HG03571 (cell line): Measurements from ENCODE around the gene GMPPA.

Experiments
- ATAC-seq: cut with Tn5 transposase; IDR thresholded peaks from one replicate; pipeline ENCODE4 v1.9.1; 2021; ENCODE audit not compliant: unreplicated experiment

Gene GMPPA

DNA sequence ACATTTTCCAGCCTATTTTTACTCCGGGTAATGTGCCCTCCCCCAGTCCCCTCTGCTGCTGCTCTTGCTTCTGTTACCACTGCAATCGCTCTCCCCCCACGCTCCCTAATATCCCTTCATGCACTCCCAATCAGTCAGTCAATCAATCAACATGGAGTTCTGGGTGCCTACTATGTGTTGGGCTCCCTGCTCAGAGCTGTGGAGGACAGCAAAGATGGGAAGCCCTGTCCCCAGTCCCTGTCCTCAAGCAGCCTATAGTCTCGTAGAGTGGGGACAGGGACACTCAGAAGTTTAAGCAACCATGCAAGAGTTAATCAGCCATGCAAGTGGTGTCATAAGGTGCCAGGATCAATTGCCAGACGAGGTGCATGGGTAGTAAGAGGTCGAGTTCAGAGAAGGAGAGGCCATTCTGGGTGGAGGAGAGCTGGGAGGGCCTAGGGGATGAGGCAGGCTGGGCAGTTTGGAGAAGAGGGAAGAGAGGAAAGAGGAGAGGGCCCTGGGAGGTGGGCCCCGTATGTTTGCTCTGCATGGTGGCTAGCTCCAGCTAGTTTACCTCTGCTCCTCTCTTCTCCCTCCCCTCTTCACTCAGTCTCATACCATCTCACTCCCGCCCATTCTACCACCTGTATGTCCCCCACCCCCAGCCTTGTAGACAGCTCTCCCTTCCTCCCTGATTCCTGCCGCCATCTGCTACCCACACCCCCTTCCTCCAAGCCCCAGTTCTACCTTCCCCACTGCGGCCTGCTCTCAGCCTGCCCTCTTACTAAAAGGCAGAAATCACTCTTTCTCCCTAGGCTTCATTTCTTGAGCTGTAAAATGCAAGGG lies 19.5 kb downstream of the GMPPA start:
- ATAC-seq: no peak

DNA sequence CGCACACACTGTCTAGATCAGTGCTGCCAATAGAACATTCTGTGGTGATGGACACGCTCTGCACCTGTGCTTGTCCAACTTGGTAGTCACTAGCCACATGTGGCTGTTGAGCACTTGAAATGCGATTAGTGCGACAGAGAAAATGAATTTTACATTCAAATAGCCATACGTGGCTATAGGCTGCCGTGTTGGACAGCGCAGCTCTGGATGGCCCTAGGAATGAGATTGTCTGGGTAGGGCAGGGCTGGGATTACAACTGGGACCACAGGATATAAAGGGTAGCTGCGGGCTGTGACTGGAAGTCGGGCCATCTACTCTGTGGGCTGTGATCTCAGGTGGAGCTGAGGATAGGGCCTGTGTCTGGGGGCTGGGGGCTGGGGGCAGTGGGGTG lies 20.8 kb downstream of the GMPPA start:
- ATAC-seq: no peak

- no peak for ATAC-seq
These were observed 21.4 kb downstream of the GMPPA start for GRCh38 chr2:219520079-219520478.

- no peak for ATAC-seq
These were observed 22.6 kb downstream of the GMPPA start for GRCh38 chr2:219521066-219521880.

DNA sequence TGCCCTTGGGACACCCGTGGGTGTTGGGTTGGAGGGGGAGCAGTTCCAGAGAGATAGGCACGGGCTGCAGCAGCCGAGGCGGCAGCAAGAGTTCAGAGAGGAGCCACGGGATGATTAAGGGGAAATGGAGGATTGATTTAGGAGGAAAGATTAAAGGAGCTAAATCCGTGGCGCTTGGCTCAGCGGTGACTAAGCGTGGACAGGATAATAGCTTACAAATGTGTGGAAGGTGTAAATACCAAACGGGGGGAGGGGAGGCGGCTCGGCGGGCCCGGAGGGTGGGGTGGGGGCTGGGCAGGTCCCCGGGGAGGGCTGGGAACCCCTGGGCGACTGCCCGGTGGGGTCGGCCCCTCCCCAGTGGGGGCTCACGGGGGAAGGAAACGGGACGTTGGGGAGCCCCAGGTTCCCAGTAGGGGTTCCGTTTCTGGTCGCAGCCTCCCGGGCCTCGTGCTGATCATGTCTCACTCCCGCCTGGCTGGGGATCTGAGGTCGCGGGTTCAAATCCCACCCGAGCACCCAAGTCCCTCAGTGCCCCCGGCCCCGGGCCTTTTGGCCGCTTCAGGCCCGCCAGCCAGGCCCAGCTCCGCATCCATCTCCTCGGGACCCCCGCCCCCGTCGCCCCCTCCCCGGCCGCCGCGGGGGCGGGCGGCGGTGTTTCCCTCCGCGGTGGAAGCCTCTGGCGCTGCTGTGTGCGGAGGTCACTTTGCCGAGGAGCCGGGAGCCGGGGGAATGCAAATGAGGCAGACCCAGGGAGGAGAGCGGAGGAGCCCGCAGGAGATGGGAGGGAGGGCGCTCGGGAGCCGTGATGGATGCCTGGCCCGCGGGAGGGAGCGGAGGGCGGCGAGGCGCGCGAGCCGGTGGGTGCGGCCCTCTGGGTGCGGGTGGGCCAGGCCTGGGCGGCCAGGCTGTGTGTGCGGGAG lies 23.7 kb downstream of the GMPPA start:
- ATAC-seq: no peak

GRCh38 chr2:219523031-219523671 lies 24.5 kb downstream of the GMPPA start:
- ATAC-seq: no peak

DNA sequence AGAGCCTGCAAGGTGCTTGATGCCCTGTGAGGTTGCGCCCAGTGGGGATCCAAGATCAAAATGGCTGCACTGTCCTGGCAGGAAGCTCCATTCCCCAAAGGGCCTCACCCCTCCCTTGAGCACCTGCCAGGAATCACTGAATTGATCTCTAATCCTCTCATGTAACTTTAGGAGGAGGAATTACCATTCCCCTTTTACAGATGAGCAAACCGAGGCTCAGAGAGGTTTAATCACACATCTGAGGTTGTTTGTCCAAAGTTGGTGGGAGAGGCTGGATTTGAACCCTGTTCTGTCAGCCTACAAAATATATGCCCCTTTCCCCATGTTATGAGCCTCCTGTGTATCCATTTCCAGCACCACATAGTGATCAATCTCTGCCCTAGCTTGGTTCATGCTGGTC lies 26.1 kb downstream of the GMPPA start:
- ATAC-seq: no peak

DNA sequence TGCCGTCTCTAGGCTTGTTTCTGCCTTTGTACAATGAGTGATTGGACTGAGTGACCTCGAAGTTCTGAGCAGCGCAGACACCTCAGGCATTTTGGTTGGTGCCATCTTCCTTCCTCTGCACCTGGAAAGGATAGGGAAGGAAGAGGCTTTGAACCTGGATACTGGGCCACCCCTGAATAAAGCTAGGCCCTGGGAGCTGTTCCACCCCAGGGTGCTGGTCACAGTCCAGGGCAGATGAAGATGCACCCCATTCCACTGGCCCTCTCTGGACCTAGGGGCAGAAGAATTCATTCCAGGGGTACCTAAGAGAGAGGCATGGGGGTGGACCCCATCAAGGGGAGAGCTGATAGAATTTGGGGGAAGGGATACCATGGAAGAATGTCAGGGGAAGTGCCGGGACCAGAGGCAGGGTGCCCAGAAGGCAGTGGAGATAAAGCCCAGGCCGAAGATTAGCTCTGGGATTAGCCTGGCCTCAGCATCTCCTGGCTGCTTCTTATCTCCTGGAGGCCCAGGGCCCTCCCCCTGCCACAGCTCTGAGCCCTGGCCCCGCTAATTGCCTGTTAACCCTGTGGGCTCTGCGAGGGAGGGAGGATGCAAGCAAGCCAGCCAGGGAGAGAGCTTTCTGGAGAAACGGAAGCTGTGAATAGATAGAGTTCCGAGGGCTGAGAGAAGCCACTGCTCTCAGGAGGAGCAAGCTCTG lies 27.0 kb downstream of the GMPPA start:
- no peak for ATAC-seq

- no peak for ATAC-seq
These were observed 27.8 kb downstream of the GMPPA start for GRCh38 chr2:219526320-219527075.

DNA sequence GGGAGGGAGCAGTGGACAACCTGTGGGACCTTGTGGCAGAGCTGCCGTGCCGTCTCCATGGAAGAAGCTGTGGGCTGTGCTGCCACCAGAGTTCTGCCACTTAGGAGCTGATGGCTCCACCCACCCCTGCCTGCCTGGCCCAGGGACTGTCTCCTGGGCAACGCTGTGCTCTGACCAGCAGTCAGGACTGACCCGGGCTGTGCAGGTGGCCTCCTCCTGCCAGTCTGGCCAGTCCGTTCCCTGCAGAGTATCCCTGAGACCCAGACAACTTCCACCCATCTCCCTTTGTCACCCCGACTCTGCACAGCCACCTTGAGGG lies 28.3 kb downstream of the GMPPA start:
- ATAC-seq: no peak

DNA sequence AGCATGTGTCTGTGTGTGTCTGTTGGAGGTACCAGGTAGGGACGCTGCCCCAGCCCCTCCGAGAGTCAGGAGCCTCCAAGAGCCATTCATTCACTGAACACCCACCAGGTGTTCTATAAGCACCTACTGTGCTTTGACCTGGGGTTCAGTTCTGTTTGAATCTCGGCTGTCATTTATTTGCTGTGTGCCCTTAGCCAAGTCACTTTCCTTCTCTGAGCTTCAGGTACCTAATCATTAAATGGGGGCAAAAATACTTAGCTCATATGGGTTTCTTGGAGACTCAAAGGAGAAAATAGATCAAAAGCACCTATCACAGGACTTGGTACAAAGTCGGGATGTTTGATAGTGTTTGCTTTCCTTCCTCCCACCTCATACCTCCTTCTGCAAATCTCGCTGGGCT lies 28.8 kb downstream of the GMPPA start:
- no peak for ATAC-seq

GRCh38 chr2:219530048-219530963 lies 31.6 kb downstream of the GMPPA start:
- peak; percentile 74 for ATAC-seq

DNA sequence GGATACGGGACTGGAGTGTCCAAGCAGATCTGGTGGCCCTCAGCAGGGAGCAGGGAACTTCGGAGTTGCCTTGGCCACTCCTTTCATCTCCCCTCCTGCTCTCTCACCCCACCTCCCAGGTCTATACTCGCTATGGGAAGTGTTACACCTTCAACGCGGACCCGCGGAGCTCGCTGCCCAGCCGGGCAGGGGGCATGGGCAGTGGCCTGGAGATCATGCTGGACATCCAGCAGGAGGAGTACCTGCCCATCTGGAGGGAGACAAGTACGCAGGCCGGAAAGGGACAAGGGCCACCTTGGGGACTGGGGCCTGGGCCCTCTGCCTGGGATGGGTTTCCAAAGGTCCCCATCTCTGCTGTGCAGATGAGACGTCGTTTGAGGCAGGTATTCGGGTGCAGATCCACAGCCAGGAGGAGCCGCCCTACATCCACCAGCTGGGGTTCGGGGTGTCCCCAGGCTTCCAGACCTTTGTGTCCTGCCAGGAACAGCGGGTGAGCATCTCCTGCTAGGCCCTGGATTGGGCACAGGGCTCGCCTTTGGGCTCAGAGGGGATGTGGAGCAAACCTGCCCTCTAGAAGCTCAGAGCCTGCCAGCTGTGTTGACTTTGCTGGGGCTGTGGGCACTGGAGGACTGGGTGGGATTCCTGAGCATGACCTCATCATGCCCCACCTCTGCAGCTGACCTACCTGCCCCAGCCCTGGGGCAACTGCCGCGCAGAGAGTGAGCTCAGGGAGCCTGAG lies 33.1 kb downstream of the GMPPA start:
- ATAC-seq: no peak

- ATAC-seq: no peak
These were observed 33.6 kb downstream of the GMPPA start for GRCh38 chr2:219532378-219532649.

- ATAC-seq: no peak
These were observed 35.4 kb downstream of the GMPPA start for GRCh38 chr2:219533930-219534661.

GRCh38 chr2:219536425-219536824 lies 37.7 kb downstream of the GMPPA start:
- no peak for ATAC-seq

- ATAC-seq: no peak
These were observed 38.3 kb downstream of the GMPPA start for GRCh38 chr2:219536967-219537366.
